SK-N-MC (cell line): ENCODE data around the gene TMEM69.
"Not testable (repeated sequence)": the region's sequence is repeated elsewhere in the genome, so short reads cannot be mapped to it uniquely, and the experiment has no call there.

Source experiments
- DNase-seq: peaks from one replicate; pipeline ENCODE4 v3.0.0-alpha.2; 2011; ENCODE audit warnings: low read depth, low spot score
- H3K27ac ChIP-seq: fragments of 200-600 bp; sonication (generic); 2 replicates; pipeline ENCODE4 v1.5.1; 2016; ENCODE audit warnings: mixed run types
- H3K36me3 ChIP-seq: fragments of 200-600 bp; sonication (generic); 2 replicates; pipeline ENCODE4 v1.6.1; 2017; ENCODE audit warnings: antibody characterized with exemption, low read length, mixed read lengths; ENCODE audit not compliant: insufficient read depth
- H3K4me3 ChIP-seq: fragments of 200-600 bp; sonication (generic); 2 replicates; pipeline ENCODE4 v1.5.1; 2016
- H3K9ac ChIP-seq: fragments of 200-600 bp; sonication (generic); 2 replicates; pipeline ENCODE4 v1.8.0; 2017; ENCODE audit warnings: mixed run types, mixed read lengths; ENCODE audit not compliant: insufficient read length
- H3K9me3 ChIP-seq: fragments of 200-600 bp; sonication (generic); 2 replicates; pipeline ENCODE4 v1.6.1; 2017; ENCODE audit warnings: low read depth, mild to moderate bottlenecking, antibody characterized with exemption, low read length, moderate library complexity, mixed read lengths
- EZH2 ChIP-seq: fragments of 200-600 bp; sonication (generic); IDR thresholded peaks from one replicate; pipeline ENCODE4 v1.6.1; 2017; ENCODE audit warnings: antibody characterized with exemption
- FOXP2 ChIP-seq: optimal IDR thresholded peaks from 2 replicates; pipeline ENCODE3; 2011; ENCODE audit warnings: mild to moderate bottlenecking, moderate library complexity; ENCODE audit not compliant: insufficient read depth; ENCODE audit errors: extremely low read length, control extremely low read depth
- POLR2AphosphoS5 ChIP-seq: IDR thresholded peaks from 2 replicates; pipeline ENCODE4 v1.6.1; 2012; ENCODE audit warnings: mild to moderate bottlenecking, low read depth, low read length, borderline replicate concordance

TMEM69 gene

GRCh38 chr1:45739137-45739536, 51.2 kb downstream of the TMEM69 start:
- TF ChIP-seq EZH2 (no peak), FOXP2 (no peak), POLR2AphosphoS5 (no peak)
- DNase-seq, result no peak
- H3K9me3 ChIP-seq, result no peaks in the 10 kb centered on the region
- 0 out of 2 replicates have a peak, but pooled peaks cover 3% of the 10 kb centered on the region for H3K36me3 ChIP-seq
- no peak overlapping the region for H3K27ac ChIP-seq
- no peak overlapping the region for H3K9ac ChIP-seq
- H3K4me3 ChIP-seq, result no peak overlapping the region

- not testable (repeated sequence) for DNase-seq, H3K27ac ChIP-seq, H3K9ac ChIP-seq, H3K4me3 ChIP-seq, H3K36me3 ChIP-seq, H3K9me3 ChIP-seq
These were observed 51.7 kb downstream of the TMEM69 start for GRCh38 chr1:45739641-45740156.
